GM18505 (cell line): ENCODE measurements around the gene ANKFN1.

Experiments
- ATAC-seq: cut with Tn5 transposase; IDR thresholded peaks from one replicate; pipeline ENCODE4 v1.9.1; 2021; ENCODE audit not compliant: unreplicated experiment
- POLR2A ChIP-seq: IDR thresholded peaks from 4 replicates; pipeline ENCODE4 v1.6.1; 2011; ENCODE audit warnings: borderline replicate concordance; ENCODE audit not compliant: insufficient read depth, insufficient read length; ENCODE audit errors: extremely low read depth

The ANKFN1 gene

DNA sequence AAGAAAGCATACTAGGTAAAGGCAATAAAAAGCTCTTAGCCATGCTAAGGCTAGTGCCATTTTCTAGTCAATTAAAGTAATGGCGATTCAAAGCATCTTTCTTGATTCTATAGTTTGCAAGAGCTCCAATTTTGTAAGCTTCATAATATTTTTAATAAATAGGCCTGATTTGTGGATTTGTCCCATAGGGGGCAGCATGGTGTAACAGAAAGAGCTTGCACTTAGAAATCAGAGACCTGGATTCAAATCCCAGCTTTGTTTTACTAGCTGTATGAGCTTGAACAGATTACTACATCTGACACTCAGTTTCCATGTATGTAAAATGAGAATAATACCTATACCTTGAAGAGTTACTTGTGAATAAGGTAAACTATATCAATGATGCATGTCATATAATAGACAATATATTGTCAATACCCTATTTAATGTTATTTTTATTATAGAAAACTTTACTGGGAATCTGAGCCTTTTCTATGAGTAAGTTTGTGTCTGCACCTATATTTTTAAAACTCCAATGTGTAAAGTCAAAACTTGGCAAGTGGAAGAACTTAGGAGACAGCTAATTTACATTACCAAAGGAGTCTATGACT lies 346.6 kb downstream of the ANKFN1 start:
- no peak for ATAC-seq
- no peak for TF ChIP-seq POLR2A

DNA sequence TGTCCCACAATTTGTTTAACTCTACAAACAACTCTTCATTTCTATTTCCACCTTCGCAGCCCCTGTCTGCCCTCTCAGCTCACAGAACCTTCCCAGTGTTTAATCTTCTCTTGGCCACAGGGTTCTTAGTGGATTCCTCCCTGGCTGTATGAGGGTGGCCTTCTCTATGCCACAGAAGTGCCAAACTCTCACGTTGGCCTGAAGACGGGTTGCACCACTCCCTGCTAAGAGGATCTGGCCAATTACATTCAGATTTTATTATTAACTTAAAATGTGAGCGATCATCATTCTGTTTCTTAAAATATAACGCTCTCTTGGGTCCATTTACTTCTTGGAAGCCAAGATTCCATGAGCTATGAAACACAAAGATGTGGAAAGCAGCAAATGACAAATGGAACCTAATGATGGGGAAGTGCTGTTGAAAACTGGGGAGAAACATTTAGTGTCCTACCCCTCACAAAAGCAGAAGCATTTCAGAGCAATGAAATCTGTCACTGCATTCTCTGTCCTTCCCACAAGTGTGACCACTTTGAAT lies 348.9 kb downstream of the ANKFN1 start:
- no peak for TF ChIP-seq POLR2A
- ATAC-seq = no peak

DNA sequence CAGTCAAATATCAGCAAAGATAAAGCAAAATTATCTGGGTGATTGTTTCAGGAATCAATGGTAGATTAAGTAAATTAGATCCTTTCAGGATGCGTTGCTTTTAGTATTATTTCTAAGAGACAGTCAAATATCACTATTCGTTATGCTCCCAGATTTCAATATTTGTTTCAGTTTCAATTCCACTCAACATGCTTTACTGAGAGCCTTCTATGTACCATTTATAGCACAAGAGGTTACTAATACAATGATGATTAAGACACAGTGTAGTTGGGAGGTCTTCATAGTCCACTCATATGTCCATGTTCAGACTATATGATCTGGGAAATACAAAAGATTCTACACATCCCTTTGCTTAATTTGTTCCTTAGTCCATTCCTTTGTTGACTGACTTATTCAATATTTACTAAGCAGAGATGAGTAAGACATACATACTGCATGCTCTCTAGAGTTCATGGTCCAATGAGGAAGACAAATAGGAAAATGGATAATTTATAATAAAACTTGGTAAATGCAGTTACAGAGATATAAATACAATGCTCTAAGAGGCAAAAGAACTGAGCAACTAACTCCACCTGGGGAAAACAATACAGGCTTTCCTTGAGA lies 352.0 kb downstream of the ANKFN1 start:
- ATAC-seq = no peak
- no peak for TF ChIP-seq POLR2A

DNA sequence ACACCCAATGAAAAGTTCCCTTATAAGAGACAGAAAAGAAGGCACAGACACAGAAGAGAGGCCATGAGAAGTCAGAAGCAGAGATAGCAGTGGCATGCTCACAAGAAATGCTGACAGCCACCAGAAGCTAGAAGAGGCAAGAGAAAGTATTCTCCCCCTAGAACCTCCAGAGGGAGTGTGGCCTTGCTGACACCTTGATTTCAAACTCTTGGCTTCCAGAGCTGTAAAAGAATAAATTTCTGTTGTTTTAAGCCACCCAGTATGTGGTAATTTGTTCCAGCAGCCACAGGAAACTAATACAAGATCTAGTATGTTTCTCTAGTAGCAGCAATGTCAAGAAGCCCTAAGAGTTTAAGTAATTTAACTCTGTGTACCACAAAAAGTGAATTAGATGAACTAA lies 353.1 kb downstream of the ANKFN1 start:
- TF ChIP-seq POLR2A = no peak
- no peak for ATAC-seq

DNA sequence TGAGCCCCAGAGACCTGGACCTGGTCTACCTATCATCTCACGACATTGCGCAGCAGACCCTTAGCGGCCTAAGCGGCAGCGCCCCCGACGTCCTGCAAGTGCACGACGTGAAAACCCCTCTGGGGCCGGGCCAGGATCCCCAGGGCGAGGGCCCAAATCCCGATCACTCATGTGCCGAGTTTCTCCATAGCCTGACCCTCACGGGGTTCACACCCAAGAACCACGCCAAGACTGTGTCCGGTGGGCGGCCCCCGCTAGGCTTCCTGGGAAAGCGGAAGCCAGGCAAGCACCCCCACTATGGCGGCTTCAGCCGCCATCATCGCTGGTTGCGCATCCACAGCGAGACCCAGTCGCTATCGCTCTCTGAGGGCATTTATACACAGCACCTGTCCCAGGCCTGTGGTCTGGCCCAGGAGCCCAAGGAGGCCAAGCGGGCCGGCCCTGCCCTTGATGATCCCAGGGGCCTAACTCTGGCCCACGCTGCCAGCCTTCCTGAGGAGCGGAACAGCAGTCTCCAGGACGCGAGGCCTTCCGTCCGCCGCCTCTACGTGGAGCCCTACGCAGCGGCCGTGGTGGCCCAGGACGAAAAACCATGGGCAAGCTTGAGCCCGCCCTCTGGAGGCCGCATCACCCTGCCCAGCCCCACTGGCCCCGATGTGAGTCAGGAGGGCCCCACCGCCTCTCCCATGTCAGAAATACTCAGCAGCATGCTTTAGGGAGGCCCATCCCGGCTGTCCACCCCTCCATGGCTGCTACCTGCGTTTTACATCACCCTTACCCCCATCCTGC lies 357.5 kb downstream of the ANKFN1 start:
- ATAC-seq = no peak

DNA sequence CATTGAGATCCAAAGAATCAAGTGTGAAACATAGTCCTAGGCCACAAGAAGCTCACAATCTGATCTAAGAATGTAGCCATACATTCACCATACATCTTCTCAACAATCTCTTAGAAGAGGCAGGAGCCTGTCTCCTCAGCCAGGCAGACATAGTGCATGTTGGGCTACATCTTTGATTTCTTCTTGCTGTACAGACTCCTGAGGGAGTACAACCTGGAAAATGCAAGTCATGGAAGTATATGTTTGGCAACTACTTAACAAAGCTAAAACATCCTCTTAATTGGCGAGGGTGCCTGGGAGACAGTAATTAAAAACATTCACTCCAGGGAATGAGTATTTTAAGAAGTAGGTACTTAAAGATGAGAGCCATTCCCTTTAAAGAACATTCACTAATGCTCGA lies 361.0 kb downstream of the ANKFN1 start:
- no peak for TF ChIP-seq POLR2A
- ATAC-seq = no peak

More for the DNA sequence above, 357.5 kb downstream of the ANKFN1 start:
- no peak for TF ChIP-seq POLR2A

DNA sequence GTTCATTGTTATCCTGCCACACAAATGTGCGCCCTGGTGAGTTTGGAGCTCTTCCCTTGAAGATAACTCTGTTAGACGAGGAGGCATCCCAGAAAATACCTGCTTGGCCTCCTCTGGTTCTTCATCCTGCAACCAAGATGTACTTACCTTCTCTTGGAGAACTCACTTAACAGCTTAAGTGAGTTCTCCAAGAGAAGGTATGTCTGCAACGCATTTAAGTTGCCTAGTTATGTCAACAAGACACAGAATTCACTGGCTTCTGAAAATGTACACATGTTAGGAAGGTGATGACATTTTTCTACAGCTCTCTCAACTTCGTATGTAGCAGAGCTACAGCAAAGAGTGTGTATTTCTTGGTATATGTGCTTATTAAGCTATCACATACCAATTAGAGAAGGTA lies 361.6 kb downstream of the ANKFN1 start:
- no peak for ATAC-seq
- no peak for TF ChIP-seq POLR2A

DNA sequence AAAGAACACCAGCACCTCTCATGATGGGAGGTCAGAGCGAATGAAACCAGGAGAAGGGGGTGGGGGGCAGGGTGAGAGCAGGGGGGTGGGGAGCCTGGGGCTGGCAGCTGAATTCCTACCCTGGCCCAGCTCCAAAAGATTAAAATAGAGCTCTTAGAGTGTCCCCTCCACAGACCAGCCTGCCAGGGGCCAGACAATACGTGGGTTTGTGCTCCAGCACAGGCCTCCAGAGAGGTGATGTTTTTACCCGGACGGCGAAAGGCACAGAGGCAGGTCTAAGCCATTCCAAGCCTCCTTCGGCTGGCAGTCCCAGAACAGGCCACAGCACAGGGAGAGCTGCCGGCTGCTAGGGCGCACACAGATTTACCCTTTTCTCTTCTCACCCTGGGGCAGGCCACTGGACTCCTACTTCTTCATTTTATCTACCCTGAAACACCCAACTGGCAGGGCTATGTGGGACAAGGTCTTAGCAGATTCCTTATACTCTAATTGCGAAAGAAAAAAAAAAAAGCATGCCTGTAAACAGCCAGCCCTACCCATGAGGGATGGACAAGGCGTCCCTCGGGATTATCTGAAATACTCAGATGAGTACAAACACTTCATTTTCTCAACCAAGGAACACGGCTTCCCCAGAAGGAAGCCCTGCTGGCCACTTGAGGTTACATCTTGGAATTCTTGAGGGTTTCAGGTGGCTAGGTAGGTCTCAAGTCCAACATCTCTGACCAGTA lies 368.3 kb downstream of the ANKFN1 start:
- no peak for TF ChIP-seq POLR2A
- ATAC-seq = no peak

DNA sequence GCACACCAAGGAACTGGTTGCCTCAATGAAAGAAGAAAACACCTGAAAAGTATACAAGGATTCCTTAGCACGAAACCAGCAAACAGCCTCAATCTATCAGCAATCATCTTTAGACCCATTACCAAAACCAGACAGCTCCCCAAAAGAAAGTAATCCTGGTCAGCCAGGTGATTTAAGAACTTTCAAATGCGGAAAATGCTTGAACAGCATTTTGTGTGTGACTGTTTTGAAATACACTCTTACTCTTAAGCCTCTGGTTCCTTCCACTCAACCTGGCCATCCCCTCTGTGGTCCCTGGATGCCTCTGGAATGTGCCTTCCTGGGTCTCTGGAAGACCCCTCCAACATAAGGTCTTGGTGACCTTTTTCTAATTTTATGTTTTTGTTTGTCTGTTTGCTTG lies 369.8 kb downstream of the ANKFN1 start:
- ATAC-seq = no peak
- no peak for TF ChIP-seq POLR2A

DNA sequence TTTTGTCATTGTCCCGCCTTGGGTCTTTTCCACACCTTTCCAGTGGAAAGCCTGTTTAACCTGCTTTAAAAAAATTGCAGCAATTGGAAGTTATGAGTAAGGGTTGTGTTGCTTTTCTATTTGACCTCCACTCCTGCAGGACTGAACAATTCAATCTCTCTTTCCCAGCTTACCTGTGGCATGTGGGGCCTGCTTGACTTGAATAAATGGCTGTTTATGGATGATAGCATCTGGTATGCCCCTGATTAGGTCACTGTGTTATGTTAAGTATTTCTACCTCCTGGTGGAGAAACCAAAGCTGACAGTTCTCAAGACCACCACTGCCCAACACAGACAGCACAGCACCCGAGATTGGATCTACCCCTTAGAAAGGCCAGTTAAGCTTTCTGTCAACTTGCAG lies 375.4 kb downstream of the ANKFN1 start:
- ATAC-seq = no peak

DNA sequence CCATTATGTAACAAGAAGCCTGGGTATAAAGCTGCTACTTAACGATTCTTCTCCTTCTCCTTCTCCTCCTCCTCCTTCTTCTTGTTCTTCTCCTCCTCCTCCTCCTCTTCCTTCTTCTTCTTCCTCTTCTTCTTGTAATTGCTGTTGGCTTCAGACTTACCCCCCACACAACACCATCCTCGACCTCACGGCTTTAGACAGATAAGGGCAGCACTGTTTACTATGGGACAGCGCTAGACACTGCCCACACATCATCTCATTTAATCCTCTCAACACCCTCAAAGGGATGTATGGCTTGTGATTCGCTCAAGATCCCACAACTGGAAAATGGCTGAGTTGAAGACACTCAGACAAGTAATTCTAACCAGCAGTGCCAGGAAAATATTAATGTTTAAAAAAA lies 379.7 kb downstream of the ANKFN1 start:
- TF ChIP-seq POLR2A = no peak
- no peak for ATAC-seq

More for the DNA sequence above, 375.4 kb downstream of the ANKFN1 start:
- TF ChIP-seq POLR2A = no peak

DNA sequence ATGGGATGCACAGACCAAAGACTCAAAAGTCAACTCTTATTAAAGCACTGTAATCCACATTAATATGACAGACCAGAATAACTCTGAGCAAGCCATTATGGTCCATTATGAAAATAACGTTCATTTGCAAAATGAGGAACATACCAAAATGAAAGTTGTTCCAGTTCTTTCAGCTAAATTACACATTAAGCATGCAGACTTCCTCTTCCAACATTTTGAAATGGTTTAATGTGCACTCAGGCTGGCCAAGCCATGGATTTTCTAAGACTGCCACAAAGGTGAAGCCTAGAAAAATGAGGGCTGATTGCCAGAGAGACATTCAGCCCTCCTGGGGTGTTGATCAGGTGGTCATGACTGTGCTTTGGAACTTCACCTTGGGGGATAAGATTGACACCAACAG lies 383.5 kb downstream of the ANKFN1 start:
- TF ChIP-seq POLR2A = no peak
- no peak for ATAC-seq

DNA sequence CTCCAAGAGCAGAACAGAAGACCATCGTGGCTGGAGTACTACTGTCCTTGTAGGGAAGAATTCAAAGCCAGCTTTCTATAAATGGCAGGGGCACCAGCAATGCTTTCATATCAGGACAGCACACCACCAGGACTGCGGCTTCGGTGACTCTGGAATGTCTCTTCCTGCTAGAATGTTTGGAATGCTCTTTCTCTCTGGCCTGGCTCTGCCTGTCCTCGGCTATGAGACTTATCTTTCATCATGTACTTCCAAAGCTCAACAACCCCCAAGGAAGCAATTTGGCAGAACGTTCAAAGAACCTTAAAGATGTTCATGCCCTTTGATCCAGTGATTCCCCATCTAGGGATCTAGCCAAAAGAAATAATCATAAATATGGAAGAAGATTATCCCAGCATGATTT lies 387.6 kb downstream of the ANKFN1 start:
- ATAC-seq = no peak

More for the DNA sequence above, 387.6 kb downstream of the ANKFN1 start:
- no peak for TF ChIP-seq POLR2A
